Gastrocnemius medialis (tissue), 4 donors: ENCODE results near the gene ENTHD1.

Source experiments
- POLR2A ChIP-seq, 2 donors: fragments of 450-650 bp; IDR thresholded peaks; one replicate each; pipeline ENCODE4 v1.6.1; 2017; ENCODE audit warnings: antibody characterized with exemption in 2 of 2, mild to moderate bottlenecking in 2 of 2, moderate library complexity in 2 of 2
- TF ChIP-seq, protein P1 (sequence below), 5 experiments: fragments of 450-650 bp in 3 of 5; fragments of 200-600 bp in 2 of 5; sonication (generic) in 2 of 5; IDR thresholded peaks in 4 of 5; conservative IDR thresholded peaks in 1 of 5; 1 replicate in 4 of 5; 2 replicates in 1 of 5; pipeline ENCODE4 v1.5.1; 2016 to 2019; ENCODE audit warnings: antibody characterized with exemption in 5 of 5, mild to moderate bottlenecking in 3 of 5, moderate library complexity in 3 of 5

DNA sequence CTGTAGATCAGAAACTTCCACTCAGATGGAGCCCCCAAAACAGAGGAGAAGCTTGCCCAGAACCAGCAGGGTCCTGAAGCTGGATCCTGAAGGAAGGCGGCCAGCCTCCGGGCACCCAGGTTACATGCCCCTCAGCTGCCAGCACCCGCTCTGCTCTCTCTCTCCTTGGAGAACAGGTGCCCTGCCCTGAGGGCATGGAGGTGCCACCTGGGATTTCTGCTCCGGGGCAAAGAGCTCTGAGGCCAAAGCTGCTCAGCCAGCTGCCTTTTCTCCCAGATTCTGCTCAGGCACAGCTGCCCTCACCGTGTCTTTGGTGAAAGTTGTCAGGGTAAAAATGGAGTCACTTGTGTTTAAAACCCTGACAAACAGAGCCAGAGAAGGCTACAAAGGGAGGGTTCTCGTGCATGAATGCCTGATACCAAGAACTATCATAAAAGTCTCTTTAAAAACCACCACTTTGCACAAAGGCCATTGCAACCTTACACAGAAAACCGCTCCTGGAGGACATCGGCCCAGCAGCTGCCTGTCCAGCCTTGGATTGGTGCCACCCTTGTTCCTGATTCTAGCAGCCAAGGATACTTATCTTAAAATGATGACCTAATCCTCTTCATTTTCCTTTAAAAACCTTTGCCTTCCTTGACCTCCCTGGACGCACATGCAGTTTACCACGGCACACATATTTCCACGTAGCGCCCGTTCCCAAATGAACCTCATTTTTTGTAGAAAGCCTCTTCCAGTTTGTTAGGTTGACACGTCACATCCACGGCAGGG lies 183.0 kb downstream of the ENTHD1 start:
- TF ChIP-seq, protein P1, sequence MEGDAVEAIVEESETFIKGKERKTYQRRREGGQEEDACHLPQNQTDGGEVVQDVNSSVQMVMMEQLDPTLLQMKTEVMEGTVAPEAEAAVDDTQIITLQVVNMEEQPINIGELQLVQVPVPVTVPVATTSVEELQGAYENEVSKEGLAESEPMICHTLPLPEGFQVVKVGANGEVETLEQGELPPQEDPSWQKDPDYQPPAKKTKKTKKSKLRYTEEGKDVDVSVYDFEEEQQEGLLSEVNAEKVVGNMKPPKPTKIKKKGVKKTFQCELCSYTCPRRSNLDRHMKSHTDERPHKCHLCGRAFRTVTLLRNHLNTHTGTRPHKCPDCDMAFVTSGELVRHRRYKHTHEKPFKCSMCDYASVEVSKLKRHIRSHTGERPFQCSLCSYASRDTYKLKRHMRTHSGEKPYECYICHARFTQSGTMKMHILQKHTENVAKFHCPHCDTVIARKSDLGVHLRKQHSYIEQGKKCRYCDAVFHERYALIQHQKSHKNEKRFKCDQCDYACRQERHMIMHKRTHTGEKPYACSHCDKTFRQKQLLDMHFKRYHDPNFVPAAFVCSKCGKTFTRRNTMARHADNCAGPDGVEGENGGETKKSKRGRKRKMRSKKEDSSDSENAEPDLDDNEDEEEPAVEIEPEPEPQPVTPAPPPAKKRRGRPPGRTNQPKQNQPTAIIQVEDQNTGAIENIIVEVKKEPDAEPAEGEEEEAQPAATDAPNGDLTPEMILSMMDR (IDR thresholded peaks at IDR 0.05 in 4 of 5, conservative IDR thresholded peaks at IDR 0.05 in 1 of 5) = no peak
- no peak for TF ChIP-seq POLR2A (IDR thresholded peaks at IDR 0.05)
